ENCODE results near the gene HPCAL1. TPM values are rescaled to one million over a fixed set of nuclear protein-coding genes. Genes with fewer than 3 reads are reported as not detected.

The HPCAL1 gene
- total RNA-seq, 4 donors from 2014 or later = 11.1 to 122 (median 48.9) TPM

DNA sequence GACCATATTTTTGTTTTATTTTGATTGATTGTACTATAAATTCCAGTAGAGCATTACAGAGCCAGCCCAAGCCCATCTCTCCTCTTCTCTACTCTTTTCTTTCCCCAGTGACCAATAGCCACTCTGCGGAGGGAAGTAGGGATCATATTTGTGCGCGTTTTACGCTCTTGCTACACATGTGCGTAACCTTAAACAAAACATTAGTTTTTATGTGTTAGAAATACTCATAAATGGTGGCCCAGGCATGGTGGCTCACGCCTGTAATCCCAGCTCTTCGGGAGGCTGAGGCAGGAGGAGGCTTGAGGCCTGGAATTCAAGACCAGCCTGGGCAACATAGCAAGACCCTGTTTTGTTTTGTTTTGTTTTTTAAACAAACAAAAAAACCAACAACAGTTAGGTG lies 31.3 kb downstream of the HPCAL1 start:
- intact Hi-C loops (cut with DNase I; ENCODE audit: low total_unique reads) = no loop called here
- DNase-seq = no peak
- no peaks in the 10 kb centered on the region for H3K27me3 ChIP-seq
- no peaks in the 10 kb centered on the region for H3K9me3 ChIP-seq
- TF ChIP-seq, protein P1, sequence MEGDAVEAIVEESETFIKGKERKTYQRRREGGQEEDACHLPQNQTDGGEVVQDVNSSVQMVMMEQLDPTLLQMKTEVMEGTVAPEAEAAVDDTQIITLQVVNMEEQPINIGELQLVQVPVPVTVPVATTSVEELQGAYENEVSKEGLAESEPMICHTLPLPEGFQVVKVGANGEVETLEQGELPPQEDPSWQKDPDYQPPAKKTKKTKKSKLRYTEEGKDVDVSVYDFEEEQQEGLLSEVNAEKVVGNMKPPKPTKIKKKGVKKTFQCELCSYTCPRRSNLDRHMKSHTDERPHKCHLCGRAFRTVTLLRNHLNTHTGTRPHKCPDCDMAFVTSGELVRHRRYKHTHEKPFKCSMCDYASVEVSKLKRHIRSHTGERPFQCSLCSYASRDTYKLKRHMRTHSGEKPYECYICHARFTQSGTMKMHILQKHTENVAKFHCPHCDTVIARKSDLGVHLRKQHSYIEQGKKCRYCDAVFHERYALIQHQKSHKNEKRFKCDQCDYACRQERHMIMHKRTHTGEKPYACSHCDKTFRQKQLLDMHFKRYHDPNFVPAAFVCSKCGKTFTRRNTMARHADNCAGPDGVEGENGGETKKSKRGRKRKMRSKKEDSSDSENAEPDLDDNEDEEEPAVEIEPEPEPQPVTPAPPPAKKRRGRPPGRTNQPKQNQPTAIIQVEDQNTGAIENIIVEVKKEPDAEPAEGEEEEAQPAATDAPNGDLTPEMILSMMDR (IDR thresholded peaks at IDR 0.05) = no peak
- no peak for TF ChIP-seq POLR2A (IDR thresholded peaks at IDR 0.05)
- no peaks in the 10 kb centered on the region for H3K36me3 ChIP-seq
- H3K4me3 ChIP-seq = no peak overlapping the region
- H3K4me1 ChIP-seq = peaks cover 0 to 35% of the 10 kb centered on the region in 2 donors
- peak overlapping the region in 1 of 2 donors; percentile 81 for H3K27ac ChIP-seq

DNA sequence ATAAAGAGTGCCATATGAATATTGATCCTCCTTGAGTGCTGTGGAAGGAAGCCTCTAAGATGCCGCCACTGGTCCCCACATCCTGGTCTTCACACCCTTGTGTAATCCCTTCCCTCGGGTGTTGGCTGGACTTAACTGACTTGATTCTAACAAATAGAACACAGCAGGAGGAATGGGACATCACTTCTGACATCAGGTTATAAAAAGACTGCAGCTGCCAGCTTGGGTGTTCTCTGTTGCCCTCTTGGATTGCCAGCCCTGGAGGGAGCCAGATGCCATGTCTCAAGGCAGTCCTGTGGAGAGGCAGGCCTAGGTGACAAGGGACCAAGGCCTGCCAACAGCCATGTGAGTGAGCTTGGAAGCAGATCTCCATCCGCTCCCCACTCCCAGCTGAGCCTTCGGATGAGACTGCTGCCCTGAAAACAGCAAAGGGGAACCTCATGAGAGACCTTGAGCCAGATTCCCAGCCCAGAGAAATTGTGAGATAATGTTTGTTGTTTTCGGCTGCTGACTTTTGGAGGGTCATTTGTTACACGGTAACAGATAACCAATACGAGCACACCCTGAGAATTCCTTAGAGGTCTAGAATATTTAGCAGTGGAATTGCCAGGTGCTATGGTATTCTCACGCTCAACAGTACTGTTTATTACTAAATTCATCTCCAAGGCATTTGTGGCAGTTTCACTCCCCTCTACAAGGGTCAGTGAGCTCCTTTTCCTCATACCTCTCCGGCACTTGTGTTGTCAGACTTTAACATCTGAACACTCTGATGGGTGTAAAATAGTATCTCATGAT lies 32.5 kb downstream of the HPCAL1 start:
- peak overlapping the region in 1 of 2 donors; percentile 38 for H3K27ac ChIP-seq
- H3K4me3 ChIP-seq = no peak overlapping the region
- H3K4me1 ChIP-seq = peaks cover 0 to 29% of the 10 kb centered on the region in 2 donors
- H3K27me3 ChIP-seq = no peaks in the 10 kb centered on the region
- DNase-seq = no peak
- no peak for TF ChIP-seq POLR2A (IDR thresholded peaks at IDR 0.05)
- TF ChIP-seq, protein P1 (IDR thresholded peaks at IDR 0.05) = no peak
- no peaks in the 10 kb centered on the region for H3K9me3 ChIP-seq
- H3K36me3 ChIP-seq = no peaks in the 10 kb centered on the region
- intact Hi-C loops (cut with DNase I; ENCODE audit: low total_unique reads) = no loop called here

DNA sequence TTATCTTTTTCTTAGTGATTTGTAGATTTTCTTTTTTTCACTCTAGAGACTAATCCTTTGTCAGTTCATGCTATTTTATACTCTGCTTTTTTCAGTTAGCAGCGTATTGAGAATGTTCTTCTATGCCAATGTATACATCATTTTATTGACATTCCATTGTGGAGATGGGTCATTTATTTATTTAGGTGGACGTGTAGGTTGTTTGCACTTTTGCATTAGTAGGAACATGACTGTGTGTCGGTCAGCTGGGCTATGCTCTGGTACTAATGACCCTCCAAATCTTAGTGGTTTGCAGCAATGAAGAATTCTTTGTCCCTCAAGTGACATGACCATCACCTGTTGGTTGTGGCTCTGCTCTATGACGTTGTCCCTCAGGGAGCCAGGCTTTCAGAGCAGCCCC lies 33.6 kb downstream of the HPCAL1 start:
- H3K4me1 ChIP-seq = peaks cover 0 to 18% of the 10 kb centered on the region in 2 donors
- no peaks in the 10 kb centered on the region for H3K27me3 ChIP-seq
- TF ChIP-seq, protein P1 (IDR thresholded peaks at IDR 0.05) = no peak
- no peak for TF ChIP-seq POLR2A (IDR thresholded peaks at IDR 0.05)
- H3K9me3 ChIP-seq = no peaks in the 10 kb centered on the region
- no peaks in the 10 kb centered on the region for H3K36me3 ChIP-seq
- no peak for DNase-seq
- no peak overlapping the region for H3K27ac ChIP-seq
- intact Hi-C loops (cut with DNase I; ENCODE audit: low total_unique reads) = no loop called here
- H3K4me3 ChIP-seq = no peak overlapping the region

DNA sequence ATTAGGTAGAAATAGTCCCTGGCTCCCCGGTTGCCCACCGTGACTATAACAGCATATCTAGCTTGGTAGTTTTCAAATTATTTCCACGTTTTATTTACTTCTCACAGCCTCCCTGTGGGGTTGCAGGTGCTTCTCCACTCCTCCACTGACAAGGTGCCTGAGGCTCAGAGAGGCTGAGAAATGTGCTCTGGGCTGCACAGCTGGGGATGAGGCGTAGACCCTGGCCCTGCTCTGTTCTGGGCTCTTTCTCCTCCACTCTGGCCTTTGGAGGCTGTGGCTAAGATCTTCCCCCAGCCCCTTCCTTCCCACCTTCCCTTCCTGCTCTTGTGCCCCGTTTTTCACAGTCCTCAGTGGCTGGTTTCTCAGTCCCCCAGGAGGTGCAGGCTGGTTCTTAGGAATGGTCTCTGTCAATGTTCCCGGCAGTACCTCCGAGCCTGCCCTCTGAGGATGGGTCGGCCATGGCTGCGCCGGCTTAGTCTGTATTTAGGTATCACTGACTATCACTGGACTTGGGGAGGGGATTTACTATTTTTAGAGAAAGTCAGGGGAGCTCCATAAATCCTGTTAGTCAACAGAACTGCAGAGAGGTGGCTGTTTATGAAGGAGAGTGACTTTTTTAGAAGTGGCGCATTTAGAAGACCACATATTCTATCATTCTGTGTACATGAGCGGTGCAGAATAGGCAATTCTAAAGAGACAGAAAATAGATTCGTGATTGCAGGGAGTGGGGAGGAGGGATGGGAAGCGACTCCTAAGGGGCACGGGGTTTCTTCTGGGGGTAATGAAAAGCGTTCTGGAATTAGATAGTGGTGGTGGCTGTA lies 35.0 kb downstream of the HPCAL1 start:
- DNase-seq = no peak
- TF ChIP-seq, protein P1 (IDR thresholded peaks at IDR 0.05) = no peak
- TF ChIP-seq POLR2A (IDR thresholded peaks at IDR 0.05) = no peak
- H3K9me3 ChIP-seq = no peaks in the 10 kb centered on the region
- intact Hi-C loops (cut with DNase I; ENCODE audit: low total_unique reads) = no loop called here
- no peak overlapping the region for H3K4me3 ChIP-seq
- H3K27me3 ChIP-seq = no peaks in the 10 kb centered on the region
- no peak overlapping the region for H3K27ac ChIP-seq
- H3K4me1 ChIP-seq = peaks cover 0 to 9% of the 10 kb centered on the region in 2 donors
- H3K36me3 ChIP-seq = no peaks in the 10 kb centered on the region
